MCF 10A (cell line): Measurements from ENCODE around the gene ACADL. TPM values are rescaled to one million over a fixed set of nuclear protein-coding genes. Genes with fewer than 3 reads are reported as not detected.

Experiments
- BruUV-seq: library from RNA; stranded (reverse); fragments of 400-500 nt; replicated peaks from 2 replicates; lab custom pipeline; 2021; lab: Mats Ljungman, UMichigan
- CTCF ChIA-PET: fragments of 300-600 bp; sonication (Branson Sonifier 250); formaldehyde crosslinking; extraction: SDS; loops from one replicate; lab custom pipeline; 2021; ENCODE audit warnings: antibody characterized with exemption, inconsistent platforms; lab: Yijun Ruan, JAX
- POLR2A ChIA-PET: fragments of 300-600, 350-650 bp; sonication (Branson Sonifier 250); formaldehyde crosslinking; extraction: SDS; loops from one replicate; lab custom pipeline; 2020; ENCODE audit warnings: antibody characterized with exemption, inconsistent platforms; lab: Yijun Ruan, JAX
- DNase-seq: peaks from one replicate; pipeline ENCODE4 v3.0.0-alpha.2; 2018; ENCODE audit not compliant: unreplicated experiment
- H3K27ac Mint-ChIP-seq: one replicate; pipeline ENCODE4 v1.8.0; 2022; ENCODE audit warnings: mild to moderate bottlenecking, low read depth, mixed read lengths; ENCODE audit not compliant: unreplicated experiment
- H3K27me3 Mint-ChIP-seq: one replicate; pipeline ENCODE4 v1.8.0; 2022; ENCODE audit warnings: mixed read lengths; ENCODE audit not compliant: insufficient read depth, unreplicated experiment
- H3K36me3 Mint-ChIP-seq: one replicate; pipeline ENCODE4 v1.8.0; 2022; ENCODE audit warnings: mild to moderate bottlenecking, moderate library complexity, mixed read lengths; ENCODE audit not compliant: insufficient read depth, unreplicated experiment
- H3K4me1 Mint-ChIP-seq: one replicate; pipeline ENCODE4 v1.8.0; 2022; ENCODE audit warnings: mixed read lengths; ENCODE audit not compliant: insufficient read depth, unreplicated experiment
- H3K4me3 Mint-ChIP-seq: one replicate; pipeline ENCODE4 v1.8.0; 2022; ENCODE audit warnings: mild to moderate bottlenecking, moderate library complexity, mixed read lengths; ENCODE audit not compliant: unreplicated experiment
- H3K9me3 Mint-ChIP-seq: one replicate; pipeline ENCODE4 v1.8.0; 2022; ENCODE audit warnings: mixed read lengths; ENCODE audit not compliant: unreplicated experiment
- intact Hi-C: fragments of 100-400 bp; cut with micrococcal nuclease; formaldehyde crosslinking; loops from 2 replicates; pipeline ENCODE4 v1.14.1; 2022
- total RNA-seq: library from RNA; stranded (reverse); gene quantifications from 2 replicates; pipeline ENCODE4 v1.2.3, GENCODE V29; 2022
- TF ChIP-seq, protein P1 (sequence below): fragments of 200-600 bp; IDR thresholded peaks from one replicate; pipeline ENCODE4 v1.8.0; 2022; ENCODE audit warnings: antibody characterized with exemption, mild to moderate bottlenecking; ENCODE audit not compliant: unreplicated experiment

ACADL gene
- total RNA-seq, 1 experiment from 2014 or later = not detected

GRCh38 chr2:210195101-210195852, 30.0 kb downstream of the ACADL start:
- CTCF ChIA-PET = interaction anchor here (0.5 to 5.7 kb wide), 31 partner anchors 18 to 860 kb away, joined by 3 to 126 read pairs (median 4); no protein-coding TSS in a partner anchor
- Mint-ChIP-seq H3K27ac (no peak overlapping the region), H3K9me3 (no peaks in the 10 kb centered on the region), H3K4me3 (no peak overlapping the region), H3K4me1 (peaks cover 6% of the 10 kb centered on the region), H3K36me3 (no peaks in the 10 kb centered on the region), H3K27me3 (no peaks in the 10 kb centered on the region)
- POLR2A ChIA-PET = interaction anchor here (1.1 kb wide), 1 partner anchor 24 kb away, joined by 5 read pairs; the partner anchor contains the start of gene KANSL1L
- intact Hi-C loops = loop anchor here (1.0 to 10.0 kb wide), 5 partner anchors 122 to 860 kb away; no protein-coding TSS in a partner anchor
- peak; percentile 43 for DNase-seq
- TF ChIP-seq, protein P1, sequence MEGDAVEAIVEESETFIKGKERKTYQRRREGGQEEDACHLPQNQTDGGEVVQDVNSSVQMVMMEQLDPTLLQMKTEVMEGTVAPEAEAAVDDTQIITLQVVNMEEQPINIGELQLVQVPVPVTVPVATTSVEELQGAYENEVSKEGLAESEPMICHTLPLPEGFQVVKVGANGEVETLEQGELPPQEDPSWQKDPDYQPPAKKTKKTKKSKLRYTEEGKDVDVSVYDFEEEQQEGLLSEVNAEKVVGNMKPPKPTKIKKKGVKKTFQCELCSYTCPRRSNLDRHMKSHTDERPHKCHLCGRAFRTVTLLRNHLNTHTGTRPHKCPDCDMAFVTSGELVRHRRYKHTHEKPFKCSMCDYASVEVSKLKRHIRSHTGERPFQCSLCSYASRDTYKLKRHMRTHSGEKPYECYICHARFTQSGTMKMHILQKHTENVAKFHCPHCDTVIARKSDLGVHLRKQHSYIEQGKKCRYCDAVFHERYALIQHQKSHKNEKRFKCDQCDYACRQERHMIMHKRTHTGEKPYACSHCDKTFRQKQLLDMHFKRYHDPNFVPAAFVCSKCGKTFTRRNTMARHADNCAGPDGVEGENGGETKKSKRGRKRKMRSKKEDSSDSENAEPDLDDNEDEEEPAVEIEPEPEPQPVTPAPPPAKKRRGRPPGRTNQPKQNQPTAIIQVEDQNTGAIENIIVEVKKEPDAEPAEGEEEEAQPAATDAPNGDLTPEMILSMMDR = peak; percentile 53
- BruUV-seq = no TSS peak

DNA sequence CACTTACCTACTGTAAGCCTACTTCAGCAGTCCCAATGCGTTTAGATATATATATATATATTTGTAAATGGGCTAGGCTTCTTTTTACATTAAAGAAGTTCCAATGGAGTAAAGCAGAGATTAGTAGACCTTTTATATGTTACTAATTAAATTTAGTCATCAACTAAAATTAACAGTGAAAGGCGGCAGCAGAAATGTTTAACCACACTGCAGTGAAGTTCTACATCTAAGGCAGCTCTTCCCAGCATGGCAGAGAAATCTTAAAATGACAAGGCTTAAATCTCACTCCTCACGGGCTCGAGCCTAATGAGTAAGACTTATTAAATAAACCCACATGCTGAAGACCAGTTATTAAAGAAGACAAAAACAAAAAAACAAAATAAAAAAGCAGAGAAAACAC, 34.9 kb downstream of the ACADL start:
- Mint-ChIP-seq H3K36me3 (no peaks in the 10 kb centered on the region), H3K4me1 (no peaks in the 10 kb centered on the region), H3K4me3 (no peak overlapping the region), H3K27me3 (no peaks in the 10 kb centered on the region), H3K27ac (no peak overlapping the region), H3K9me3 (peaks cover 6% of the 10 kb centered on the region)
- intact Hi-C loops = loop anchor here (10.0 kb wide), 1 partner anchor 856 kb away; no protein-coding TSS in a partner anchor
- no TSS peak for BruUV-seq
- TF ChIP-seq, protein P1 = no peak
- ChIA-PET CTCF (interaction anchor here (0.8 to 1.1 kb wide), 2 partner anchors 17 to 232 kb away, joined by 3 to 4 read pairs; no protein-coding TSS in a partner anchor), POLR2A (interaction anchor here (2.7 kb wide), 1 partner anchor 19 kb away, joined by 17 read pairs; the partner anchor contains the start of gene KANSL1L)
- DNase-seq = no peak

DNA sequence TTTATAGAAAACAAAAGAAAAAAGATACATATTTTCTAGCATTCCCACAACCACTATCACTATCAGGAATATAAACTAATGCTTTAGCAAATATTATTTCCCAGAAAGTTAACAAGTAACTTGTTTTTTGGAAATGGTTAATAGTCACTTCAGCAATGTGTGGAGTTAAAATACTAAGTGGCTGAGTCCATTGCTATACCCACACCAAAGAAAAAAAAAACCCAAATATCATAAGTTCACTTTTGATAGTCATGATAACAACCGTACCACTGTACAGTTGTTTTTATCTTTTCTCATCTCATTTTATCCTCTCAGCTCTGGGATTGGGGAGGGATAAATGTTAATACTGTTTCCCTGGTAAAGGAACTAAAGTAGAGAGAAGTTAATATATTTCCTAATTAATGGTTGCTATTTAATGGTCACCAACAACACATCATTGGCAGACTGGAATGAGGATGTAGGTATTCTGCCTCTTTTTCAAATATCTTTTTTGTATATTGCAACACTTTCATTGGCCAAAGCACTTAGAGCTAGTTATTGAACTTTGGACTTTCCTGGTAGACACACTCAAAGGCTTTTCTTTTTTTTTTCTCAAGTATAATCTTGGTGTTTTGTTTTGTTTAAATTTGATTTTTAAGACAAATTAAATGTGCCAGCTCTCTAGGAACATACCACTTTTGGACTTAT, 35.7 kb downstream of the ACADL start:
- intact Hi-C loops = loop anchor here (10.0 kb wide), 1 partner anchor 855 kb away; no protein-coding TSS in a partner anchor
- TF ChIP-seq, protein P1 = no peak
- Mint-ChIP-seq H3K4me1 (no peaks in the 10 kb centered on the region), H3K4me3 (no peak overlapping the region), H3K36me3 (no peaks in the 10 kb centered on the region), H3K27ac (no peak overlapping the region), H3K27me3 (no peaks in the 10 kb centered on the region), H3K9me3 (peaks cover 14% of the 10 kb centered on the region)
- ChIA-PET CTCF (interaction anchor here (0.6 to 1.1 kb wide), 6 partner anchors 15 to 1828 kb away, joined by 3 to 4 read pairs (median 3); no protein-coding TSS in a partner anchor), POLR2A (interaction anchor here (1.3 to 2.7 kb wide), 2 partner anchors 14 to 18 kb away, joined by 4 to 17 read pairs; partner anchors contain the start of gene KANSL1L)
- no TSS peak for BruUV-seq
- no peak for DNase-seq
